Neural progenitor cell (in vitro differentiated cells): ENCODE results near the gene CDC25C.

Experiments
- EZH2 ChIP-seq: fragments of 200-600 bp; sonication (generic); IDR thresholded peaks from 2 replicates; pipeline ENCODE4 v1.6.1; 2017; ENCODE audit warnings: antibody characterized with exemption, mild to moderate bottlenecking, moderate library complexity
- EZH2phosphoT487 ChIP-seq: fragments of 200-600 bp; sonication (generic); IDR thresholded peaks from 2 replicates; pipeline ENCODE4 v1.6.1; 2017; ENCODE audit warnings: antibody characterized with exemption
- TF ChIP-seq, protein P1 (sequence below): fragments of 200-600 bp; sonication (generic); IDR thresholded peaks from 2 replicates; pipeline ENCODE4 v1.5.1; 2017; ENCODE audit warnings: antibody characterized with exemption, mild to moderate bottlenecking

- TF ChIP-seq, protein P1, sequence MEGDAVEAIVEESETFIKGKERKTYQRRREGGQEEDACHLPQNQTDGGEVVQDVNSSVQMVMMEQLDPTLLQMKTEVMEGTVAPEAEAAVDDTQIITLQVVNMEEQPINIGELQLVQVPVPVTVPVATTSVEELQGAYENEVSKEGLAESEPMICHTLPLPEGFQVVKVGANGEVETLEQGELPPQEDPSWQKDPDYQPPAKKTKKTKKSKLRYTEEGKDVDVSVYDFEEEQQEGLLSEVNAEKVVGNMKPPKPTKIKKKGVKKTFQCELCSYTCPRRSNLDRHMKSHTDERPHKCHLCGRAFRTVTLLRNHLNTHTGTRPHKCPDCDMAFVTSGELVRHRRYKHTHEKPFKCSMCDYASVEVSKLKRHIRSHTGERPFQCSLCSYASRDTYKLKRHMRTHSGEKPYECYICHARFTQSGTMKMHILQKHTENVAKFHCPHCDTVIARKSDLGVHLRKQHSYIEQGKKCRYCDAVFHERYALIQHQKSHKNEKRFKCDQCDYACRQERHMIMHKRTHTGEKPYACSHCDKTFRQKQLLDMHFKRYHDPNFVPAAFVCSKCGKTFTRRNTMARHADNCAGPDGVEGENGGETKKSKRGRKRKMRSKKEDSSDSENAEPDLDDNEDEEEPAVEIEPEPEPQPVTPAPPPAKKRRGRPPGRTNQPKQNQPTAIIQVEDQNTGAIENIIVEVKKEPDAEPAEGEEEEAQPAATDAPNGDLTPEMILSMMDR, result no peak
- no peak for TF ChIP-seq EZH2
- TF ChIP-seq EZH2phosphoT487, result no peak
Measured at GRCh38 chr5:138360941-138361452, 29.4 kb upstream of the CDC25C start.
